Activated effector memory CD4-positive, alpha-beta T cell treated with Interleukin-2 at 50 U/mL for 16 hours (primary cell): ENCODE data around the gene ZIC2.
"Not testable (repeated sequence)": the region's sequence is repeated elsewhere in the genome, so short reads cannot be mapped to it uniquely, and the experiment has no call there.

Experiments
- DNase-seq: peaks from one replicate; pipeline ENCODE4 v3.0.0-alpha.2; 2020

ZIC2 gene

GRCh38 chr13:99981735-99982035 is at the start of gene ZIC2:
ZIC2 (plus strand) TSS chr13:99981784; CDS start chr13:99982065, 281 bp downstream.
- DNase-seq = no peak

GRCh38 chr13:99932912-99933311 is 48.7 kb upstream of the ZIC2 start:
- DNase-seq = no peak

- DNase-seq = no peak
These were observed 45.8 kb upstream of the ZIC2 start for GRCh38 chr13:99935772-99936171.

DNA sequence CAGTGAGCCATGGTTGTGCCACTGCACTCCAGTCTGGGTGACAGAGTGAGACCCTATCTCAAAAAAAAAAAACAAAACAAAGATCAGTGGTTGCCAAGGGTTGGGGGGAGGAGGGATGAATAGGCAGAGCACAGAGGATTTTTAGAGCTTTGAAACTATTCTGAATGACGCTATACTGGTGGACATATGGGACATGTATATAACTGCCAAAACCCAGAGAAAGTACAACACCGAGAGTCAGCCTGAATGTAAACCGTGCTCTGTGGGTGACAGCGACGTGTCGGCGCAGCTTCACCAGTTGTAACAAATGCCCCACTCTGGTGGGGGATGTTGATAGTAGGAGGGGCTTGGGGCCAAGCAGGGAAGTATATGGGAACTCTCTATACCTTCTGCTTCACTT is 42.9 kb upstream of the ZIC2 start:
- DNase-seq = no peak

- no peak for DNase-seq
These were observed 40.5 kb upstream of the ZIC2 start for GRCh38 chr13:99941086-99941485.

GRCh38 chr13:99941911-99942310 is 39.7 kb upstream of the ZIC2 start:
- DNase-seq = no peak

DNA sequence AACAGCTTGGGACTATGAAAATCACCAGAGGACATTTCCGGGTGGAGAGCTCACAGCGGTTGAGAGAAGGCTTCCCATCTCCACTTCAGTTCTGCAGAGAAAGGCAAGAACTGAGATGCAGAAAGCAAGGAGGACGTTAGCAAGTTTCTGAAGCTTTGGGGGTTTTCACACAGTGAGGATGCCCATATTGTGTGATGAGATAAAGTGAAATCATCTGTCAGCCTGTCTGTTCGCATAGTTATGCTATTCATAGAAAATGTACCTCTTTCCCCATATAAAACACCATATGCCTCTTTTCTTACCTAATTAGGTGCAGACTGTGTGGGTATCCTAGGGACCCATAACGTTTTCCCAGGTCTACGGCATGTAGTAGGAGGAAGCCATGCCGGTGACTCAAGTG is 37.5 kb upstream of the ZIC2 start:
- DNase-seq = no peak

GRCh38 chr13:99944606-99945005 is 37.0 kb upstream of the ZIC2 start:
- no peak for DNase-seq

- not testable (repeated sequence) for DNase-seq
These were observed 36.1 kb upstream of the ZIC2 start for GRCh38 chr13:99945515-99945914.

DNA sequence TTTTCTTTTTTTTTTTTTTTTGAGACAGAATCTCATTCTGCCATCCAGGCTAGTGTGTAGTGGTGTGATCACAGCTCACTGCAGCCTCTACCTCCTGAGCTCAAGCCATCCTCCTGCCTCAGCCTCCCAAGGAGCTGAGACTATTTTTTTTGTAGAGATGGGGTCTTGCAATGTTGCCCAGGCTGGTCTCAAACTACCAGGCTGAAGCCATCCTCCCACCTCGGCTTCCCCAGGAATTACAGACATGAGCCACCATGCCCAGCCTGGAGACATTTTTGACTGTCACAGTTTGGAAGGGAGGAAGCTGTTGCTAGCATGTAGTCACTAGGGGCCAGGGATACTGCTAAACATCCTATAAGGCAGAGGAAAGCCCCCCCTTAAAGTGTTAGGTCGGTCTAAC is 33.9 kb upstream of the ZIC2 start:
- no peak for DNase-seq

DNA sequence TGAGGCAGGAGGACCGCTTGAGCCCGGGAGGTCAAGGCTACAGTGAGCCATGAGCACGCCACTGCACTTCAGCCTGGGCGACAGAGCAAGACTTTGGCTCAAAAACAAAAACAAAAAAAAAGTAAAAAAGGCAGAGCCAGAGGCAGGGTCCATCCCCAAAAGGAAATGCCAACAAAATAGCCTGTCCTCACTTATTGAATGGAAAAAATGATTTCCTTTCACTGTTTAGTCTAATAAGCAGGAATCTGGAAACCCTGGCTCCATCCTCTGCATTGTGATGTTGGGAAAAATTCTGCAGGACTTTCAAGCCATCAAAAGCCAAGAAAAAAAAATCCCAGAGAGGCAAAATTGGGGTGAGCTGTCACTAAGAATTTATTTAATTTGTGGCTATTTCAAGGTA is 33.2 kb upstream of the ZIC2 start:
- DNase-seq = no peak

- no peak for DNase-seq
These were observed 32.5 kb upstream of the ZIC2 start for GRCh38 chr13:99948907-99949678.

DNA sequence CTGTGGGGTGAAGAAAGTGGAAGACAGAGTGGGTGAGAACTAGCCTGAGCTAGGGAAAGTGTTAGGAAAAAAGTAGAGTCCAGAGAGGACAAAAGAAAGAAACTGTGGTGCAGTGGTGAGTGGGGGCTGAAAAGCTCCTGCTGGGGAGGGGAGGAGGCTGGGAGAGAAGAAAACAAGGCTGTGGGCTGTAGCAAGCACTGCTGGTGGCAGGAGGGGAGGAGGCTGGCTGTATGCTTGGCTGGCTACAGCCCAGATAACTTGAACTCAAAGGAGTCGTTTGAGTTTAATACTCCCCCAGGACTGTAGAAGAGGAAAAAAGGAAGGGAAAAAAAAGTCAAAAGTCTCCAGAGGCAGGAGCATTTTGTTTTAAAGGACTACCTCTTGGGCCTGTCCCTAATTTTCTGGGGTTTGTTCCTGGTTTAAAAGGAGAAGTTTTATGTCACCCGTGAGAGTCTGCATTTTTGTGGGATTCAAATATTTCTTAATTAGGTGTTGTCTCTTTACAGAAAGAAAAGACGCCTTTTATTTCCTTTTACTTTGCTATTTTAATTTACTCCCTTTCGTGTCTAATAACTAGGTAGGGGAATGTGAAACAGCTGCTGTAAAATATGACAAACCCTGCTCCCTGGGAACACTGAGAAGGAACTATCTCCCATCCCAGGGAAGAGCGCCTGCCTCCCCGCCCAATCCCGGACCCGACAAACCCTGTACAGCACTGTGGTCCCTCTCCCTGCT is 31.7 kb upstream of the ZIC2 start:
- no peak for DNase-seq

DNA sequence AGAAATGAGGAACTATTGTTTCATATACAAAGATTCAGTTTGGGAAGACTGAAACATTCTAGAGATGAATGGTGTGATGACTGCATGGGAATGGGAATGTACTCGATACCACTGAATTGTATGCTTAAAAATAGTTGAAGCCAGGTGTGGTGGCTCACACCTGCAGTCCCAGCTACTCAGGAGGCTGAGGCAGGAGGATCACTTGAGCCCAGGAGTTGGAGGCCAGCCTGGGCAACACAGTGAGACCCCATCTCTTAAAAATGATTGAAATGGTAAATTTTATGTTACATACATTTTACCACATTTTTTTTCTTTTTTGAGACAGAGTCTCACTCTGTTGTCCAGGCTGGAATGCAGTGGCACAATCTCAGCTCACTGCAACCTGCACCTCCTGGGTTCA is 29.9 kb upstream of the ZIC2 start:
- not testable (repeated sequence) for DNase-seq

DNA sequence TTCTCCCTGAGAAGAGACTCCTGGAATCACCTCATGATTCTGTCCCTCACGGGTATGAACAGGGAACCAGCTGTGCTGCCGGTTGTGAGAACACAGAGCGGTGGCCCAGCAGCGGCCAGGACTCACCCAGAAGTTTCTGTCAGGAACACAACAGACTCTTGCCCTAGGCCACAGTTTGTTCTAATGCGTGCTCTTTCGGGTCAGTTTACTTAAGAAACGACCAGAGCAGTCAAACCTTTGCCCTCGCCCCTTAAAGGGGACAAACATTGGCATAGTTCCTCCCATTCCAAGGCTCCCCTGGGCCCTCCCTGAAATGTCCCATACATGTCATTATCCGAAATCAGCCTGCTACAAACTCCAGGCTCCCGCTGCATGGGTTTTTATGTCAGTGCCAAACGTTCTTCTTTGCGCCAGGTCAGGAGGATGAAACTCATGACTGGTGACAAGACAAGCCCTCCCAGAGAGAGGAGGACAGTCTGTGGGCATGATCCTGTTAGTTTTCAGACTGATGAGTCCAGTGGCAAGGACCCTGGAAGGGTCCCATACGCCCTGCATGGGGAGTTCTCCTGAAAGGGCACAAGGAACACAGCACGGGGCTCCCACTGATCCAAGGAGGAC is 28.3 kb upstream of the ZIC2 start:
- no peak for DNase-seq

- no peak for DNase-seq
These were observed 26.4 kb upstream of the ZIC2 start for GRCh38 chr13:99955107-99955746.

DNA sequence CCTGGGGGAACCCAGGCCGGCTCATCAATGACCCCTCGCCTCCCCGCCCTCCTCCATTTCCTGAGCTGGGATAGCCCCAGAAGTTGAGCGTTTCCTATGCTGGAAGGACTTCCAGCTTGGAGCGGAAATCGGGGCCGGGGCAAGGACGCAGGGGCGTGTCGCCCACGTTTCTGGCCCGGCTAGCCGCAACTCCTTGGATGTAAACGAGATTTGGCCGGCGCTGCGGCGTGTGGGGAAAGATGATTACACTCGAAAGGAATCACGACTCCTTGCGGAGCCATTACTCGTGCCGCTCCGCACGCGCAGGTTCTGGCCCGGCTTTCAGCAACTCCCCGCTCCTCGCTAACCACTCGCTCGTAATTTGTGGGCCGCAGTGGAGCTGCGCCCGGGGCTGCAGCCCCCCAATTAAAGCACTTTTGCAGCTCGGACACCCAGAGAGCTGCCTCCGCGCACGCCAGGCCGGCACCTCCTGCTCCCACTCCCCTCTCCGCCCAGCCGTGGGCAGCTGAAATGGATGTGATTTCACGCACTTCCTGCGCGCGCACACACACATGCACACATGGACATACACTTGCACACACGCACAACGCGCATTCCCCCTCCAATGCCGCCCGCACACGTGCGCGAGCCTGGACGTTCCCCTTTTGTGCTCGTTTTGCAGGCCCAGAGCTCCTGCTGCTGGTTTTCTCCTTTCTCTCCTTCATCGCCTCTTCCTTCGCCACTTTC is 25.7 kb upstream of the ZIC2 start:
- DNase-seq = no peak

GRCh38 chr13:99956473-99957349 is 24.9 kb upstream of the ZIC2 start:
- no peak for DNase-seq

DNA sequence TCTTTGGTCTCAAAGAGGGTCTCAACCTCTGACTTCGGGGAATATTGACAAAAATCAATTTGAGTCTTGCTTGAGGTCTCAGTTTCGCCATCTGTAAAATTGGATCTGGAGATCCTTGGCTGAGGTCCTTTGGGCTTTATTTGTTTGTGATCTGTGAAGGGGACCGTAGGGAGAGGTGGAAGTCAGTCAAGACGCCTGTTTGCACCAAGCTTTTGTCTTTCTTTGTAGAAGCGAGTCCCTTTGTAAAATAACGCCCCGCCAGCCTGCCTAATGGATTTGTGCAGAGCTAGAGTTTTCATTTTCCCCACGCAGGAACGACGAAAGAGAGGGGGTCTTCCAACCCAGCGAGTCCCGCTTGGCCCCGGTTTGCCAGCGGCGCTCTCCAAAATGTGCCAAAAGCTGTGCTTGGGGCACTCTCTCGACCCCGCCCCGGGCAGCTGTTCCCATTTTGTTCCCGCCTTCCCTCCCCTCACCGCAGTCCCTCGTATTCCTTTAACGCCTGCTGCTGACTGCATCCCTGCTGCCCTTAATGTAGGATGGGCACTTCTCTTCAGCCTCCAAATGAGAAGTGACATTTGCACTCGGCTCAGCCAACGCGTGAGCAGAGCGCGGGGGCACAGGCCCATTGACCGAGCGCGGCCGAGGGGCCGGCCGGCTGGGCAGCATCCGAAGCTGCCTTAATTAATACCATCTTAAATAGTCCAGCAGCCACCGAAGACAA is 23.0 kb upstream of the ZIC2 start:
- no peak for DNase-seq

- no peak for DNase-seq
These were observed 22.5 kb upstream of the ZIC2 start for GRCh38 chr13:99959127-99959539.

- DNase-seq = no peak
These were observed 21.9 kb upstream of the ZIC2 start for GRCh38 chr13:99959540-99960230.
